ENCODE results near the gene KRR1.

The KRR1 gene

DNA sequence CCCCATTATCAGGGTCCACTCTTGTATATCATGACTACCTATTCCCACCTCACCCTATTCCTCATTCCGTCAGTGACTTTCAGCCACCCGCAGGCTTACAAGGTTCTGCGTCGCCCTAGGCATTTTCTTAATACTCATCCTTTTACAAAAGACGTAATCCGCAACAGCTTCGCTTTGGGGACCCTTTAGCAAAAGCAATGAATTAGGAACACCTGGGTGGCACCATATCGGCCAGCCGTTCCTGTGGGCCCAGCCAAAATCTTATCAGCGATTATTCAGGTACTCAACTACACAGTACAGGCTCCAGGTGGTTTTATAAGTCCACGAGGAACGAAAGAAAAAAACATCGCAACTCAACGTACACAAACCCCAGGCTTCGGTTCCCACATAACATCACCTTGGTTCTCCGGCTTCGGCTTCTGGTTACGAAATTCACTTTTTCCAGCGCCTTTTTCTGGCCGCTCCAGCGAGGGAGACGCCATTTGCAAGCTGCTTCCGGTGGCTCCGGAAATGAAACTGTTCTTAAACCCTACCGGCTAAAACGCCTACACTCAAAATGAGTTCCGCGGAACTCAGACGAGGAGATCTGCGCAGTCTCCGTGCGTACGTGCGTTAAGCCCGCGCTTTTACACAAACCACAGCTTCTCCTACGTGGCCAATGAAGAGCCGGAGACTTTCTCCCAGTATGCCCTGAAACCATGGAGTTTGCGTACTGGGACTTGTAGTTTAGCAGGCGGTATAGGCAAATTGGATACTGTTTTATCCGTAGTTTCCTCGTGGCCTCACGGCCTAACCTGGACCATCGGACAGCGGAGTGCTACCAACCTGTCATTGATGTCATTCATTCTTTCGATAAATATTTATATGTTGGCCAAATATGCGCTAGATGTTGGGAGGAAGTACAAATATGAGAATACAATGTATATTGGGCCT, at the start of gene KRR1:
Gene KRR1 (minus strand): TSS at position 494 of the 933 bp plus-strand sequence. CDS start 12 bp downstream, at position 482.
- DNase-seq: peak; percentile 16

- DNase-seq: no peak
Observed at GRCh38 chr12:75560167-75560566, 48.8 kb upstream of the KRR1 start.

GRCh38 chr12:75558287-75558686, 46.9 kb upstream of the KRR1 start:
- DNase-seq: no peak

DNA sequence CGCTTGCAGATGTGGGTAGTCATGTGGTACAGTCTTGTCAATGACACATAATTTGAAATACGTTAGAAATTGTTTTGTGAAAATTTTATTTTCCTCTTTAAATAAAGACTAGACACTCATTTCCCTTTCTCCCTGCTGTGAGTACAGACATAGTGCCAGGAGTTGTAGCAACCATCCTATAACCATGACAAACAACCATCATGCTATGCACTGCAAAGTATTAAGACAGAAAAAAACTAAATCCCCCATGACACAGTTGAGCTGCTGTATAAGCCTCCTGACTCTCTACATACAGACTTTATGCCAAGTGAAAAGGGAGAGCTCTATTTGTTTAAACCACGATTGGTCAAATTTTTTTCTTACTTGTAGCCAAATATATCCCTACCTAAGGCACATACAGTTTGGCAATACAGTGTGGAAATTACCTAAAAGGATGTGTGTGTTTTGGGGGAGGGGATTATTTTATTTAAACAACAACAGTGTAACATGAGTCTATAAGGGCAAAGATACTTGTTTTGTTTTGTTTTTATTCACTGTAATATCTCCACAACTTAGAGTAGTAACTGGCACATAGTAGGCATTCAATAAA, 45.0 kb upstream of the KRR1 start:
- DNase-seq: no peak

- DNase-seq: no peak
Observed at GRCh38 chr12:75554556-75554880, 43.1 kb upstream of the KRR1 start.

DNA sequence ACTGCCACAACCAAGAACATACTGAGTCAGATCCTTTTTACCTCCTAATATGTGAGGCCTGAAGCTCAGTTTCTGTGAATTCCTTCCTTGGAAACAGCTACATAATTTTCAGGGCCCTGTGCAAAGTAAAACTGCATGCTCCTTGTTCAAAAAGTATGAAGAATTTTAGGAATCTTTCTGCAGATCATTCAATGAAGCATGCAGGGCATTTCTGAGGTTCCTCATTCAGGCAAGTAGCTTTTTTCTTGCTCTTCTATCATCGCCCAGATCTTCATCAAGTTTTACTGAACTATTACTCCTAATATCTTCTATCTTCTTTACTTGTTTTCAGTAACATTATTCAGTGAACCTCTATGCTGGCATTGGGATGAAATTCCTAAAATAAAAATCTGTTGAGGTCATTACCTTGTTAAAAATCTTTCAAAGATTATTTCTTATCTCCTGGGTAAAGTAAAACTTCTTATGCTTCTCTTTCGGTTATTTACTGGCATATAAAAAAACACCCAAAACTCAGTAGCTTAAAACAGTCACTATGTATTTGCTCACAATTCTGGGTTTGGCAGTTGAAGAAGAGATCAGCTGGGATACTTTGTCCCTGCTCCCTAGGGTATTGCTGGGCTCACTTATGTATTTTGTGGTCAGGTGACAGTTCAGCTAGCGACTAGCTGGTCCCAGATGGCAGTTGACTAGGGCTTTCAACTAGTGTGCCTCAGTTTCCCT, 42.6 kb upstream of the KRR1 start:
- DNase-seq: no peak

GRCh38 chr12:75553398-75553797, 42.0 kb upstream of the KRR1 start:
- no peak for DNase-seq

DNA sequence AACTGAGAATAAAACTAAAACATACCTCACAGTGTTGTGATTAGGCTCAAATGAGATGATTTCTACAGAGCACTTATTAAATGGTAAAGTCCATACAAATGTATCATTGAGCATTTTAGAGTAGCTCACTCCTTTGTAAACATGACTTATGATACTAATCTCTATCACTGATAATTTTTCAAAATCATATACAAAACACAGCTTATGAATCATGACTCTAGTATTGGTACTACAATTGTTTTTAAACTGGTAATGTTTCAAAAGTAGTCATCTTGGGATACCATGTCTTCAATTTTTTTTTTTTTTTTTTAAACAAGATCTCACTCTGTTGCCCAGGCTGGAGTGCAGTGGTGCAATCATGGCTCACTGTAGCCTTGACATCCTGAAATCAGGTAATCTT, 40.1 kb upstream of the KRR1 start:
- no peak for DNase-seq

DNA sequence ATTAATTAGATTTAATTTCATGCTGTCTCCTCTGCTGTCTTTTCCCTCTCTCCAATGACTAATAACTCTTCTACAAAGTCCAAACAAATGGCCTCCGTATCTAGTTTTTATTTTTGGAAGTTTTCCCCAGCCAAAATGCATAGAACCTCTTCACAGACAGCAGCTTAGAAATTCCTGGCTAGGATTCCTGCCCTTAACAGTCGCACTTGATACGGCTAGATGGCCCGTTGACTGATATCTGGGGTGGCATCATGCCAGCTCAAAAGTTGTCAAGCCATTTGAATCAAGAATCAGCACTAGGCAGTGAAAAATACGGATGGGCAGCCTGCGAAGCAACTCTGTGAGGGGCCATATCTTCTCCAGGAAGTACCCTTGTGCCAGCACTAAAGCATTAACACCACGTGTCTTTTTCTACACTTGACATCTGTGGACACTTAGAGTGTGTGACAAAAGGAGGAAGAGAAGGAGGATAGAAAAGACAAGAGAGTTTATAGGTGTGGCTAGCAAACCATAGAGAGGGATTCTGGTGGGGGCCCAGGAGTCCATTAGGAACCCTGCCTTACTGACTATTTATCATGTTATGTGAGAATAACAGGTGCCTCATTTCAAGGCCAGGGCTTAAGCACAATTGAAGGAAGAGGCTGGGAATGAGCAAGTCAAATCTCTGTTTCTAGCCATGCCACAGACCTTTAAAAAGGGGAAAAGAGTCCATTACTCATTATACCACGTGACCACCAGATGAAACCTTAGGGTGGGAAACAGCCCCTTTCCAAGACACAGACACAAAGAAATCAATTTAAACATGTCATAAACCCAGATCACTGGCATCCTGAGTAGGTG, 39.2 kb upstream of the KRR1 start:
- no peak for DNase-seq

GRCh38 chr12:75549989-75550388, 38.6 kb upstream of the KRR1 start:
- no peak for DNase-seq

DNA sequence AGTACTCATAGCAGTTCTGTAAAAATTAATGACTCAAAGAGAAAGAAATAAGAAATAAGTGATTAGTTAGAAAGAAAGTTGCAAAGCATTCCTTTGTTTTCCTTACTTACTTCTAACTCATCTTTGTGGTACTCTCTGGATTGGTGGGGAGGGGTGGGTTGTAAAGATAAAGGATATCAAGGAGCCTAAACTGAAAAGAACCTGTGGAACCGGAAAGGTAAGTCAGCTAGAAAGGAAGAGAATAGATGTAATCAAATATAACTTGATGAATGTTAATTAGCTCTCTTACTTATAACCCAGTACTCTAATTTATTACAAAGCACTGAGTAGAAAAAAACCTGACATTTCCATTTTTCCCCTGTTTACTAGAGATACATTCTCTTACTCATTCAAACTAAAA, 37.5 kb upstream of the KRR1 start:
- no peak for DNase-seq

DNA sequence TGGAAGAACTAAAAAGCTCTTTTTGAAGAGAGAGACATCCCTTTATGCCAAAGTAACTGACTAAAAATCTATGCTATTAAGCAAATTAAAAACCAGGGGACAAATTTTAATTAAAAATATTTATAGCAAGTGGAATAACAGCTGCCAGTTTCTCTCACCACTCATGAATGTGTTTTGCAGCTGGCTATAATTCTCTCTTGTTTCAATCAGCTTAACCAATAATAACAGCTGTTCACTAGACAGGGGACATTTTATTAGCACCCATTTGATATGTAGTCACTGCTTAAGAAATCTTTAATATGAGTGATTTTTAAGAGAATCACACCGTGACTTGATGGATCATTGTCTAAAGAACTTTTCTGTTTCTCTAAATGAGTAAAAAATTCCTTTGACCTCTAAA, 34.2 kb upstream of the KRR1 start:
- no peak for DNase-seq

DNA sequence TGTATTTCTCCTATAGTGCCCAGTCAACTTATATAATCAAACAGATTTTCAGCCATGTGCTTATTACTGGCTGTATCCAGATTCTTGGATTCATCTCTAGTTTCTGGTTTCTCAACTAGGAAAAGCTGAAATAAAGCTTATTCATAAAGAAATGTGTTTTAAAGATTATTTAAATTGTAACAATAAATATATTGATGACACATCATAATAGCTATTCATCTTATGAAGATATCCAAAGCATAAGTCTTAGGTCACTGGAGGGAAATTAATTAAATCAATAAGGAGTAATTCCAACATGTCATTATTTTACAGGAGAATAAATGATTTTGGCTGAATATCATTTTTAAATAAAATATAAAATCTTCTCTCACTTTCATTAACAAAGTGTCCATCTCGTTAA, 32.1 kb upstream of the KRR1 start:
- no peak for DNase-seq

GRCh38 chr12:75542942-75543341, 31.5 kb upstream of the KRR1 start:
- no peak for DNase-seq

- DNase-seq: no peak
Observed at GRCh38 chr12:75539889-75540288, 28.5 kb upstream of the KRR1 start.

DNA sequence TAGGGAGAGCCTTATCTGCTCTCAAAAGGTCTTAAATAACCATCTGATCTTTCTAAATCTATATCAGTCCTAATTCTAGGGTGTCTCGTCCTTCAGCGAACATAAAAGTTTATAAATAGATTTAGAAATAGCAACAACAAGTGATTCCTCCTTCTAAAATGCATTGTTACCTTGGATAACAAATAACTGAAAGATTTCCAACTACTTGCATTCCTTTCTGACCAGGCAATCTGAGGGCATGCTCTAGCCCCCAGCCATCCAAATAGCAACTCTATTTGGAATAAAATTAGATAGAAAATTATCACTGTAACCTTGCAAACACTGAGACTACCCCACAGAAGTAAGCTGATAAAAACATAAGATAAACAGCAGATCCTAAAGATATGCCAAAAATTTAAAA, 21.8 kb upstream of the KRR1 start:
- no peak for DNase-seq

- DNase-seq: no peak
Observed at GRCh38 chr12:75529826-75530225, 18.4 kb upstream of the KRR1 start.

DNA sequence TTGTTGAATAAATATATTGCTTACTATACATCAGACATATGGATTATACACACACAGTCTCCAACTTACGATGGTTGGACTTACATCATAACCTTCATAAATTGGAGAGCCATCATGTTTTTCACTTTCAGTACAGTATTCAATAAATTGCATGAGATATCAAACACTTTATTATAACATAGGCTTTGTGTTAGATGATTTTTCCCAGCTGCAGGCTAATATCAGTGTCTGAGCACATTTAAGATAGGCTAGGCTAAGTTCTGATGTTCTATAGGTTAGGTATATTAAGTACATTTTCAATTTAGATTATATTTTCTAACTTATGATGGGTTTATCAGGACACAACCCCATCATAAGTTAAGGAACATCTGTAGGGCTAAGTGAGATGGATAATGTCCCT, 17.9 kb upstream of the KRR1 start:
- no peak for DNase-seq

DNA sequence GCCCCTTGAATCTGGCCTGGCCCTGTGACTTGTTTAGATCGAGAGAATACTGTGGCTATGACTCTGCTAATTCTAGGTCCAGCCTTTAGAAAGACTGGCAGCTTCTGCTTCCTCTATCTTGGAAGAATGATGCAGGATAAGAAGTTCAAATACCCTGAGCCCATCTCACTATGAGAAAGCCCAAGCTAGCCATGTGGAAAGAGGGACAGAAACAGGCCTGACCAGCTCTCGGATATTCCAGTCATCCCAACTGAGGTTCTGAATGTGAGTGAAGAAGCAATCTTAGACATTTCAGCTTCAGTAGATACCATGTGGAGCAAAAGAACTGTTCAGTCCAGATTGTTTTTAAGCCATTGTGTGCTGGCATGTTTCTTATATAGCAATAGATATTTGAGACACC, 17.3 kb upstream of the KRR1 start:
- no peak for DNase-seq

- no peak for DNase-seq
Observed at GRCh38 chr12:75528272-75528671, 16.9 kb upstream of the KRR1 start.

GRCh38 chr12:75526655-75527511, 15.5 kb upstream of the KRR1 start:
- no peak for DNase-seq

GRCh38 chr12:75525263-75525662, 13.9 kb upstream of the KRR1 start:
- no peak for DNase-seq
